GM18502 (cell line): Measurements from ENCODE around the gene LHFPL5.

Experiments used
- ATAC-seq: cut with Tn5 transposase; IDR thresholded peaks from one replicate; pipeline ENCODE4 v1.9.1; 2021; ENCODE audit warnings: mild to moderate bottlenecking; ENCODE audit not compliant: unreplicated experiment, poor library complexity

The LHFPL5 gene

GRCh38 chr6:35804996-35805736 is at the start of gene LHFPL5:
LHFPL5 (plus strand) TSS chr6:35805352; CDS start chr6:35805671, 319 bp downstream.
- no peak for ATAC-seq

- ATAC-seq, result no peak
These were observed 47.6 kb upstream of the LHFPL5 start for GRCh38 chr6:35757456-35758123.

DNA sequence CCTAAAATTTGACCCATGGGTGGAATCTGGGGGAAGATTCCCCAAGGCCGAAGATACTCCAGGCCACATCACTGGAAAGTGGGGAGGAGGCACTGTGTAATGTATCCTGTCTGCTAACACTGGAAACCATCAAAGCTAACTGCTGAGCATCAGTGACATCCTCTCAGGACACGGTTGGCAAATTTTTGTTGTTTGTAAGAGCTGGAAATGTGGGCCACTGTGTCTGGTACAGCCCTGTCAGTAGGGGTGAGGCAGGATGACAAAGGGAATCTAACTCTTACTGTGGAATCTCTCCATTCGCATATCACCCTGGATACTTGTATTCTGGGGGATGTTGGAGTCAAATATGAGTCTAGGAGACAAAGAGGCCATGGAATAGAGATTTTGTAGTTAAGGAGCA is 45.7 kb upstream of the LHFPL5 start:
- ATAC-seq, result no peak

DNA sequence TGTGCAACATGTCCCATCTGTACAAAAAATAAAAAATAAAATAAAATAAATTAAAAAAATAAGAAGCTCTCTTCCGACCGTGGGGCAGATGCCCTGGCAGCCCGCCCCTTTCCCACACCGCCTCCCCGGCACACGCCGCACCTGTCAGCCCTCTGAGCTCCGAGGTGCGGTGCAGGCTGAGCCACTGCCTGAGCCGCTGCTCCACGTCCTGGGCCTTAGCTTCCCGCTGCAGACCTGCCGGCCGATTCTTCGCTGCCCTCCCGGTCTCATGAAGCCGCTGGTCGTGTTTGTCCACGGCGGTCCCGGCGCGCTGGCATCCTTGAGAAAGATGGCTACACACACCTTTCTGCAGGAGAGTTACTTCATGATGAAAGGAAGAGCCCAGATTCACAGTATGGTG is 39.4 kb upstream of the LHFPL5 start:
- no peak for ATAC-seq

- ATAC-seq, result no peak
These were observed 35.9 kb upstream of the LHFPL5 start for GRCh38 chr6:35769211-35769610.

- ATAC-seq, result no peak
These were observed 33.9 kb upstream of the LHFPL5 start for GRCh38 chr6:35771343-35771627.

DNA sequence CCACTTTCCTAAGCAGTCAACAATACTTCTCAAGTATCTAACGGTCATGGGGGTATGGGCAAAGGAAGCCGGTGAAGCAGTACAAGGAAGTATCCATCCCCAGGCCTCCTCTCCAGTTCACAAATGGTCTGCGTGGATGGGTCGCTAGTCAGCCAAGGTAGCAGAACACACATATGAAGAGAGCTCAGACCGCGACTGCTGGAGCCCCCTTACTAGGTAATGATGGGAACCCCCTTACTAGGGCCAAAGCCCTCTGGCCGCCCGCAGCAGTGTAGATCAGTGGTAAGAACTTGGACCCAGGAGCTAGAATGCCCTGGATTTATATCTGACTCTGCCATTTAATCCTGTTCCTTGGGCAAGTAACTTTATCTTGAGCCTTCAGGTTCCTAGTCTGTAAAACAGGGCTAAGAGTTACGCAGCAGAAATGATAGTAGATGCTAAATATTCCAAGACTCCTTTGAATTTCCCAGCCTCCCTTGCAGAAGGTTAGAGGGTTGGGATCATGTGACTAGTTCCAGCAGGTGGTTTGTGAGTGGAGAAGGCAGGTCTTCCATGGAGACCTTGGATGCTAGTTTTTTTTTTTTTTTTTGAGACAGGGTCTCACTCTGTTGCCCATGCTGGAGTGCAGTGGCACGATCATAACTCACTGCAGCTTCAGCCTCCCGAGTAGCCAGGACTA is 30.9 kb upstream of the LHFPL5 start:
- ATAC-seq, result no peak

DNA sequence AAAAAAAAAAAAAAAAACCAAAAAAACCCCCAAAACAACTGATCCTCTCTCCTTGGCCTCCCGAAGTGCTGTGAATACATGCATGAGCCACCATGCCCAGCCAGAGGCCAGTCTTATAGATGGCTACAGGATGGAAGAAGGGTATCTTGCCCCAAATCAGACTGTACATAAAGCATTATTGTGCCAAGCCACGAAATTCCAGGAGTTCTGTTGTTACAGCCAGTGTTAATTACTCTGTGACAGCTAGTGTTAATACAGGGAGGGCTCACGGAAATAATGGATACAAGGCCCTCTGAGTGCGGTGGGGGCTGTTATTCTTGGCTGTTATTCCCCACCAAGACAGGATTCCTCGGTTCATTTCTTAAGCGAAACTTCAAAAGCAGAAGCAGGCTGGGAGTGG is 30.1 kb upstream of the LHFPL5 start:
- ATAC-seq, result no peak

- ATAC-seq, result no peak
These were observed 28.6 kb upstream of the LHFPL5 start, which contains the start of gene CLPSL2 for GRCh38 chr6:35776364-35777215. CLPSL2 (plus strand) TSS chr6:35776598; CDS start chr6:35776619, 21 bp downstream.

- no peak for ATAC-seq
These were observed 27.6 kb upstream of the LHFPL5 start for GRCh38 chr6:35777356-35778102.

- ATAC-seq, result no peak
These were observed 26.7 kb upstream of the LHFPL5 start for GRCh38 chr6:35778437-35778836.

DNA sequence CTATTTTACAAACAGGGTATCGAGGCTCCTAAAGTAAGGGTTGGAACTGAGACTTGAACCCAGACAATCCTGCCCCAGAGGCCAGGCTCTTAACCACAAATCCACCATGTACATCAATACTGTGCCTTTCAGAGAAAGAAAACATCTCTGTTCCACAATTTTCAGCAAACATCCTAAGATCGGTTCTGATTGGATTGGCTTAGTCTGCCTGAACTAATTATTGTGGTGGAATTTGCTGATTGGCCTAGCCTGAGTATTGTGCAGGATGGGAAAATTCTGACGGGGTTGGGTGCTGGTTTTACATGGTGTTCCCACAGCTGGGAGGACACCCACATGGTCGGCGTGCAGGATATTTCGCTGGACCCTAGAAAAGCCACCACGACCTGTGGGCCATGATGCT is 24.4 kb upstream of the LHFPL5 start, which contains the start of gene CLPSL1:
Gene CLPSL1 (plus strand): TSS at position 301 of the 400 bp plus-strand sequence. CDS start 92 bp downstream, at position 393.
- no peak for ATAC-seq

GRCh38 chr6:35781290-35781689 is 23.9 kb upstream of the LHFPL5 start:
- ATAC-seq, result no peak

DNA sequence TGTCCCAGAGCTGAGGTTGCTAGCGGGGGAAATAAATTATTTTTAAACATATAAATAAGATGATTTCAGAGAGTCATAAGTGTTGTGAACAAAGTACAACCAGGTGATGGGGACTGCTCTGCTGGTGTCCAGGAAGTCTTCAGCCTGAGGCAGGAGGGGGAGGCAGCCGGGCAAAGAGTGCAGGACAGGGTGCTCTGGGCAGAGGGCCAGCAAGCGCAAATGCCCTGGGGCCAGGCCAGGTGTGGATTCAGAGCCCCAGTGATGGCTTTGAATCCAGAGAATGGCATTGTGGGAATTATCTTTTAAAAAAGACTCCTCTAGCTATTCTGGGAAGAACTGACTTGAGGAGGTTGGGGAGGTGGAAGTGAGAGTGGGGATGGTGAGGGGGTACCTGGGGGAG is 22.7 kb upstream of the LHFPL5 start:
- ATAC-seq, result no peak

DNA sequence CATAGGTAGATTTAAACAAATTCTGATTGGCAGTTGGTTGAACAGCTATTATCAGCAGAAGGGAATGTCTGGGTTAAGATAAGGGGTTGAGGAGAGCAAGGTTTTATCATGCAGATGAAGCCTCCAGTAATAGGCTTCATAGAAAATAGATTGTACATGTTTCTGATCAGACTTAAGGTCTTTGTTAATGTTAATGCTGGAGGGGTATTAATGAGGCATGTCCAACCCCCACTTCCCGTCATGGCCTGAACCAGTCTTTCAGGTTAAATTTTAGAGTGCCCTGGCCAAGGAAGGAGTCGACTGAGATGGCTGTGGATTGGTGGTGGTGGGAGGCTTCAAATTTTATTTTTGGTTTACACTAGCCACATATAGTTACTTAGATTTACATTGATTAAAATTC is 21.0 kb upstream of the LHFPL5 start:
- no peak for ATAC-seq

GRCh38 chr6:35786272-35786671 is 18.9 kb upstream of the LHFPL5 start:
- no peak for ATAC-seq

GRCh38 chr6:35786810-35787209 is 18.3 kb upstream of the LHFPL5 start:
- no peak for ATAC-seq

GRCh38 chr6:35787266-35788218 is 17.6 kb upstream of the LHFPL5 start:
- ATAC-seq, result no peak
